LNCAP (cell line): ENCODE measurements around the gene ATG5.

Experiments
- TF ChIP-seq, protein P1 (sequence below): fragments of 450-650 bp; IDR thresholded peaks from 2 replicates; pipeline ENCODE4 v1.5.1; 2017; ENCODE audit warnings: mild to moderate bottlenecking

The ATG5 gene

DNA sequence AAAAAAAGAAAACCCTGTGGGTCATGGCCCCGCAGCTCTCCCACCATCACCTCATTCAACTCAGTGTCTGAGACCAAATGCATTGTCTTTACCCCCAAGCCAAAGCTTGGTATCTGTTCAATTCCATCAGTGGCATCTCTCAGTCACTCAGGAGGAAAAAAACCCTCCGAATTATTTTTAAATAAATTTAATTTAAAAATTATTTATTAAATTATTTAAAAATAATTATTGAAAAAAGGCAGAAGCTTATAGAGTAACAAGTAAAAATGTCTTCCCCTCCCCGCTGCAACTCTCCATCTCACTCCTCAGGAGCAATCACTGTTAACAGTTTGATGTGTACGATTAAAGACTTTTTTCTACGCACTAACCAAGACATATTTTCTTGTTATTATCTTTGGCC, 188.7 kb downstream of the ATG5 start:
- TF ChIP-seq, protein P1, sequence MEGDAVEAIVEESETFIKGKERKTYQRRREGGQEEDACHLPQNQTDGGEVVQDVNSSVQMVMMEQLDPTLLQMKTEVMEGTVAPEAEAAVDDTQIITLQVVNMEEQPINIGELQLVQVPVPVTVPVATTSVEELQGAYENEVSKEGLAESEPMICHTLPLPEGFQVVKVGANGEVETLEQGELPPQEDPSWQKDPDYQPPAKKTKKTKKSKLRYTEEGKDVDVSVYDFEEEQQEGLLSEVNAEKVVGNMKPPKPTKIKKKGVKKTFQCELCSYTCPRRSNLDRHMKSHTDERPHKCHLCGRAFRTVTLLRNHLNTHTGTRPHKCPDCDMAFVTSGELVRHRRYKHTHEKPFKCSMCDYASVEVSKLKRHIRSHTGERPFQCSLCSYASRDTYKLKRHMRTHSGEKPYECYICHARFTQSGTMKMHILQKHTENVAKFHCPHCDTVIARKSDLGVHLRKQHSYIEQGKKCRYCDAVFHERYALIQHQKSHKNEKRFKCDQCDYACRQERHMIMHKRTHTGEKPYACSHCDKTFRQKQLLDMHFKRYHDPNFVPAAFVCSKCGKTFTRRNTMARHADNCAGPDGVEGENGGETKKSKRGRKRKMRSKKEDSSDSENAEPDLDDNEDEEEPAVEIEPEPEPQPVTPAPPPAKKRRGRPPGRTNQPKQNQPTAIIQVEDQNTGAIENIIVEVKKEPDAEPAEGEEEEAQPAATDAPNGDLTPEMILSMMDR, result no peak

DNA sequence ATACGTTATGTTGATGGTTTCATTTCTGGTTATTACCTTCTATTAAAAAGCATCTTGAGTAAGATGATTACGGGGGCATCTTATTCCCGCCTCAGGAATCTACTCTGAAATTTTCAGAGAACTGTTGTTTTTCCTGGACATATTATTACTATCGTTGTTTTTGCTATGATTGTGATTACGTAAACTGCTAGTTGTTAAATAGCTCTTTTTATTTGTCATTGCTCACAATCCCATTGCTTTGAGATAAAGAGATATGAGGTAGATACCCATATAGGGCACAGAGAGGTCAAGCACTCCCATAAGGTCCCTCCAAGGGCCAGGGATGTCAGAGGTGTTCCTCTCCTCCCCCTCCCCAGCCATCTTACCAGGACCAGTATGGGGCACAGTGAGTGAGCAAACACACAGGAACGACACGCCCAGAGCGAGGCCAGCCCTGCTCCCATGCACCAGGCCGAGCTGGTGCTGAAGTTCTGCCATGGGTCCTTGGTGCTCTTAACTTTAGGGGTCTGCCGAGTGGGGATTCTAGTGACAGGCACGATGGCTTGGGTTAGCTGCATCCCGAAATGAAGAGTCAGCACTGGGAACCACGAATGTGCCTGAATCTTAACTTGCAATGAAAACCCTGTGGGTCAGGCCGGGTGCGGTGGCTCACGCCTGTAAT, 189.5 kb downstream of the ATG5 start:
- TF ChIP-seq, protein P1, result no peak

DNA sequence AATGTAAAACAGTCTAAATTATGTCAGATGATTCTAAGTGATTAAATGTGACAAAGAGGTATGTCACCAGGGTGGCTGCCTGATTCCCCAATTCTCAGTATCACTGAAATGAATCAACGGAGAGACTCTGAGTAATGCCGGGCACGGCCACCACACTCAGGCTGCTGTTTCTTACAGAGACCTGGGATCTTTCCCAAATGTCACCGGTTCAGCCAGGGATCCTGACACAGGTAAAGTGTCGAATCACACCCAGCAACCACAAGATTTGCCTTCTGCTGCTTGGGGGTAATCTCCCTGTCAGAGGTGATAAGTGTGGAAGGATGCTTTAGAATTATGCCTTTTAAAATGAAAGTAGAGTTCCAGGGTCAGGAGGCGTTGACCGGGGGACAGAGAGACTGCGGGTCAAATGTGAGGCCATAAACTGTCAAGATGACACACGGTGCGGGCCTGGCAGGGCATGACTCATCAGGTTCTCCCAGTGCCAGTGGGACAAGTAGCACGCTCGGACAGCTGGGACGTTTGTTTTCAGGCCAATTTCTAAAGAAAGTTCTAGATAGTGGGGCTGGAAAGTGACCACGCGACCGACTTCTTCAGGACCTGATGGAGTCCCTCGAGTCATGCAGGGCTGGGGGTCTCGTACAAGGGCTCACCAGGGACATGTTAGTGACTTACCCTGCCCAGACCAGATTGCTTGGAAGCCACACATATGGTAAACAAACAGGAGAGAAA, 190.5 kb downstream of the ATG5 start:
- TF ChIP-seq, protein P1, result no peak
